Gastrocnemius medialis (tissue), 4 donors: ENCODE data around the gene NRF1.

Experiments
- CTCF ChIP-seq, 5 experiments: fragments of 450-650 bp in 3 of 5; fragments of 200-600 bp in 2 of 5; sonication (generic) in 2 of 5; IDR thresholded peaks in 4 of 5; conservative IDR thresholded peaks in 1 of 5; 1 replicate in 4 of 5; 2 replicates in 1 of 5; pipeline ENCODE4 v1.5.1; 2016 to 2019; ENCODE audit warnings: antibody characterized with exemption in 5 of 5, mild to moderate bottlenecking in 3 of 5, moderate library complexity in 3 of 5
- POLR2A ChIP-seq, 2 donors: fragments of 450-650 bp; IDR thresholded peaks; one replicate each; pipeline ENCODE4 v1.6.1; 2017; ENCODE audit warnings: antibody characterized with exemption in 2 of 2, mild to moderate bottlenecking in 2 of 2, moderate library complexity in 2 of 2

GRCh38 chr7:129800901-129801300 lies 189.4 kb downstream of the NRF1 start:
- no peak for TF ChIP-seq POLR2A (IDR thresholded peaks at IDR 0.05)
- no peak for TF ChIP-seq CTCF (IDR thresholded peaks at IDR 0.05 in 4 of 5, conservative IDR thresholded peaks at IDR 0.05 in 1 of 5)
